ENCODE measurements around the gene PCSK4. TPM values are rescaled to one million over a fixed set of nuclear protein-coding genes. Genes with fewer than 3 reads are reported as not detected.

The PCSK4 gene
- total and polyA plus RNA-seq, 2 of the 13 experiments (the other 11 are each of a cell fraction or from before 2014, with no cell fraction given) = 2.0 to 2.7 TPM

- H2AFZ ChIP-seq (ENCODE audit: low read length) = no peak overlapping the region
- no peak overlapping the region for H3K4me3 ChIP-seq (replicated peaks in 1 of 3; ENCODE audit: insufficient read depth in 1 of 3, low read depth in 2 of 3, low read length in 3 of 3)
- H3K4me2 ChIP-seq (ENCODE audit: low read depth, low read length) = no peak overlapping the region
- BruUV-seq (replicated peaks) = no TSS peak
- no peaks in the 10 kb centered on the region for H3K27me3 ChIP-seq (ENCODE audit: control insufficient read depth in 1 of 2, insufficient read depth in 2 of 2, low read length in 2 of 2)
- 69% methylated on average over 36 of the region's 46 CpGs for WGBS (ENCODE audit: low lambda C conversion rate)
- peak; percentile 4 for FAIRE-seq
- intact Hi-C loops (cut with micrococcal nuclease; ENCODE audit: unreplicated experiment) = no loop called here
- H3K27ac ChIP-seq (ENCODE audit: extremely low read length, insufficient read depth, low read length) = no peak overlapping the region
- no peaks in the 10 kb centered on the region for H4K20me1 ChIP-seq (ENCODE audit: insufficient read depth, low read length)
- H3K79me2 ChIP-seq (ENCODE audit: insufficient read depth, low read length) = no peaks in the 10 kb centered on the region
- ATAC-seq = peak; percentile 38
- no peak overlapping the region for H3K9ac ChIP-seq (ENCODE audit: insufficient read depth, low read depth, low read length)
- peak; percentile 54 for DNase-seq (ENCODE audit: low spot score)
- ChIA-PET CTCF (ENCODE audit: low intra/inter-chr PET ratio, low total read pairs) (no interaction called here), POLR2A (interaction anchor here (2.1 kb wide), 1 partner anchor 15 kb away, joined by 8 read pairs; no protein-coding TSS in a partner anchor)
- H3K4me1 ChIP-seq (ENCODE audit: insufficient read depth, low read length) = peaks cover 39% of the 10 kb centered on the region
- H3K36me3 ChIP-seq (replicated peaks in 1 of 2; ENCODE audit: control insufficient read depth in 1 of 2, insufficient read depth in 2 of 2, low read length in 2 of 2) = no peaks in the 10 kb centered on the region
- in situ Hi-C loops (cut with HindIII; ENCODE audit: extremely low pct_ligation_motif_present, low pct_unique_long_range_greater_than_20kb) = no loop called here
- no peaks in the 10 kb centered on the region for H3K9me3 ChIP-seq (ENCODE audit: low read length)
- TF ChIP-seq KAT7 (CRISPR knock-in tag; IDR thresholded peaks at IDR 0.05; ENCODE audit: borderline replicate concordance) (no peak), NR2F6 (IDR thresholded peaks at IDR 0.05) (no peak), NR2F6 (CRISPR knock-in tag; IDR thresholded peaks at IDR 0.05) (no peak), ZBTB33 (CRISPR knock-in tag; IDR thresholded peaks at IDR 0.05) (peak; percentile 87), YEATS2 (CRISPR knock-in tag; IDR thresholded peaks at IDR 0.05; ENCODE audit: borderline replicate concordance) (no peak), CENPT (CRISPR knock-in tag; IDR thresholded peaks at IDR 0.05; ENCODE audit: low read depth) (no peak), ZNF652 (CRISPR knock-in tag; IDR thresholded peaks at IDR 0.05; ENCODE audit: borderline replicate concordance, low read depth) (peak; percentile 98), ZNF567 (CRISPR knock-in tag; IDR thresholded peaks at IDR 0.05; ENCODE audit: borderline replicate concordance) (no peak), SAP130 (CRISPR knock-in tag; IDR thresholded peaks at IDR 0.05; ENCODE audit: low read depth) (peak; percentile 36; the same call in 1 of the 2 replicates), ZZZ3 (CRISPR knock-in tag; IDR thresholded peaks at IDR 0.05; ENCODE audit: borderline replicate concordance) (no peak), ZNF780A (CRISPR knock-in tag; IDR thresholded peaks at IDR 0.05) (no peak), ZBTB42 (CRISPR knock-in tag; IDR thresholded peaks at IDR 0.05) (no peak), ZNF281 (CRISPR knock-in tag; IDR thresholded peaks at IDR 0.05; ENCODE audit: borderline replicate concordance) (no peak), NPAS2 (CRISPR knock-in tag; IDR thresholded peaks at IDR 0.05; ENCODE audit: borderline replicate concordance) (no peak), ATF1 (CRISPR knock-in tag; IDR thresholded peaks at IDR 0.05) (peak; percentile 49; the same call in 1 of the 2 replicates), NFYC (CRISPR knock-in tag; IDR thresholded peaks at IDR 0.05) (peak; percentile 91), FOXO4 (CRISPR knock-in tag; conservative IDR thresholded peaks at IDR 0.05) (no peak), CREB1 (IDR thresholded peaks at IDR 0.05) (peak; percentile 50; the same call in 1 of the 2 replicates), CREB1 (CRISPR knock-in tag; IDR thresholded peaks at IDR 0.05) (peak; percentile 78; the same call in 1 of the 2 replicates), HOXA3 (CRISPR knock-in tag; IDR thresholded peaks at IDR 0.05) (peak; percentile 36; the same call in 1 of the 2 replicates), POLR2AphosphoS2 (IDR thresholded peaks at IDR 0.05; ENCODE audit: low read depth, low read length) (no peak)
Measured at GRCh38 chr19:1507763-1508506, 17.8 kb upstream of the PCSK4 start.

All from HepG2 (cell line).